ENCODE measurements around the gene ANAPC15.
"Not testable (repeated sequence)": the region's sequence is repeated elsewhere in the genome, so short reads cannot be mapped to it uniquely, and the experiment has no call there.

ANAPC15 gene

GRCh38 chr11:72146625-72147024 lies 34.1 kb upstream of the ANAPC15 start:
- DNase-seq (ENCODE audit: insufficient read length, low spot score) (no peak), FAIRE-seq (no peak)
- no peak for TF ChIP-seq CTCF (IDR thresholded peaks at IDR 0.05; ENCODE audit: insufficient read depth, missing control alignments)

- no peak for FAIRE-seq
- no peak for TF ChIP-seq CTCF (IDR thresholded peaks at IDR 0.05; ENCODE audit: insufficient read depth, missing control alignments)
- DNase-seq (ENCODE audit: insufficient read length, low spot score) = no peak
These were observed 32.5 kb upstream of the ANAPC15 start for GRCh38 chr11:72144807-72145565.

- FAIRE-seq; DNase-seq (ENCODE audit: insufficient read length, low spot score): not testable (repeated sequence)
These were observed 30.0 kb upstream of the ANAPC15 start for GRCh38 chr11:72142543-72142942.

- not testable (repeated sequence) for DNase-seq (ENCODE audit: insufficient read length, low spot score); FAIRE-seq
These were observed 29.6 kb upstream of the ANAPC15 start for GRCh38 chr11:72142086-72142485.

- no peak for TF ChIP-seq CTCF (IDR thresholded peaks at IDR 0.05; ENCODE audit: insufficient read depth, missing control alignments)
- DNase-seq (ENCODE audit: insufficient read length, low spot score) = no peak
- FAIRE-seq = no peak
These were observed 28.6 kb upstream of the ANAPC15 start for GRCh38 chr11:72141066-72141465.

GRCh38 chr11:72140661-72141060 lies 28.2 kb upstream of the ANAPC15 start:
- no peak for TF ChIP-seq CTCF (IDR thresholded peaks at IDR 0.05; ENCODE audit: insufficient read depth, missing control alignments)
- FAIRE-seq (no peak), DNase-seq (ENCODE audit: insufficient read length, low spot score) (no peak)

GRCh38 chr11:72139500-72139899 lies 27.0 kb upstream of the ANAPC15 start:
- DNase-seq (ENCODE audit: insufficient read length, low spot score) (no peak), FAIRE-seq (no peak)
- no peak for TF ChIP-seq CTCF (IDR thresholded peaks at IDR 0.05; ENCODE audit: insufficient read depth, missing control alignments)

GRCh38 chr11:72138821-72139390 lies 26.4 kb upstream of the ANAPC15 start:
- no peak for TF ChIP-seq CTCF (IDR thresholded peaks at IDR 0.05; ENCODE audit: insufficient read depth, missing control alignments)
- FAIRE-seq (no peak), DNase-seq (ENCODE audit: insufficient read length, low spot score) (no peak)

Measured in D721Med (cell line).